H1 (cell line): ENCODE data around the gene SPTBN5. TPM values are rescaled to one million over a fixed set of nuclear protein-coding genes. Genes with fewer than 3 reads are reported as not detected.

Experiments used
- ASH2L ChIP-seq: fragments of 200-600, 300-600 bp; sonication (generic); IDR thresholded peaks from one replicate; pipeline ENCODE4 v1.7.1; 2017; ENCODE audit warnings: low read length
- CEBPB ChIP-seq: IDR thresholded peaks from 2 replicates; pipeline ENCODE4 v1.6.1; 2012; ENCODE audit warnings: low read depth, low read length
- JUND ChIP-seq: IDR thresholded peaks from 2 replicates; pipeline ENCODE4 v1.6.1; 2011; ENCODE audit warnings: mild to moderate bottlenecking, improper control_type of control experiment, low read length
- KDM5A ChIP-seq: fragments of 200-600 bp; IDR thresholded peaks from 2 replicates; pipeline ENCODE4 v1.7.1; 2012; ENCODE audit warnings: mild to moderate bottlenecking, low read length, inconsistent platforms, mixed read lengths
- NRF1 ChIP-seq: IDR thresholded peaks from 2 replicates; pipeline ENCODE4 v1.6.1; 2011; ENCODE audit warnings: mild to moderate bottlenecking, low read depth, low read length, improper control_type of control experiment
- RXRA ChIP-seq: IDR thresholded peaks from 2 replicates; pipeline ENCODE4 v1.6.1; 2011; ENCODE audit warnings: low read depth, mild to moderate bottlenecking, low read length, moderate library complexity; ENCODE audit not compliant: insufficient read depth
- microRNA-seq, 2 experiments: library from miRNA; unstranded; fragments of <30 nt; microRNA quantifications; one replicate each; pipeline versions ENCODE4 to v1.2.0, GENCODE V29; 2016 to 2020; ENCODE audit warnings: borderline microRNAs expressed in 2 of 2, borderline number of aligned reads in 2 of 2, borderline replicate concordance in 1 of 2
- polyA plus RNA-seq, 7 experiments: library from polyadenylated mRNA; depleted of rRNA in 3 of 7; stranded (reverse) in 5 of 7; unstranded in 2 of 7; fragments of >200 nt in 5 of 7; fragments of 200-250 nt in 2 of 7; gene quantifications; 1 replicate in 5 of 7; 2 replicates in 1 of 7; 4 replicates in 1 of 7; pipeline versions ENCODE4 v1.2.1 to v1.2.3, GENCODE V29; 2011 to 2013; ENCODE audit warnings: missing spikeins in 2 of 7, mixed read lengths in 2 of 7
- small RNA-seq: library from polyadenylated mRNA; stranded (forward); fragments of <200 nt; extraction: miRNeasy Mini kit (QIAGEN cat#:217004); gene quantifications from one replicate; pipeline ENCODE3, GENCODE V24; 2013; ENCODE audit not compliant: insufficient read depth
- total RNA-seq: library from RNA; stranded (reverse); fragmentation: NEBNext Ultra II Directional; extraction: Animal tissue kit (Norgen Biotek cat#: 25700); gene quantifications from 2 replicates; pipeline ENCODE4 v1.2.1, GENCODE V29; 2021
- TF ChIP-seq, protein P1 (sequence below): IDR thresholded peaks from 2 replicates; pipeline ENCODE4 v1.6.1; 2012; ENCODE audit warnings: inconsistent platforms

Gene SPTBN5
- total and polyA plus RNA-seq, 2 of the 8 experiments (the other 6 are each of a cell fraction or from before 2014, with no cell fraction given): 0.32 to 0.84 TPM

DNA sequence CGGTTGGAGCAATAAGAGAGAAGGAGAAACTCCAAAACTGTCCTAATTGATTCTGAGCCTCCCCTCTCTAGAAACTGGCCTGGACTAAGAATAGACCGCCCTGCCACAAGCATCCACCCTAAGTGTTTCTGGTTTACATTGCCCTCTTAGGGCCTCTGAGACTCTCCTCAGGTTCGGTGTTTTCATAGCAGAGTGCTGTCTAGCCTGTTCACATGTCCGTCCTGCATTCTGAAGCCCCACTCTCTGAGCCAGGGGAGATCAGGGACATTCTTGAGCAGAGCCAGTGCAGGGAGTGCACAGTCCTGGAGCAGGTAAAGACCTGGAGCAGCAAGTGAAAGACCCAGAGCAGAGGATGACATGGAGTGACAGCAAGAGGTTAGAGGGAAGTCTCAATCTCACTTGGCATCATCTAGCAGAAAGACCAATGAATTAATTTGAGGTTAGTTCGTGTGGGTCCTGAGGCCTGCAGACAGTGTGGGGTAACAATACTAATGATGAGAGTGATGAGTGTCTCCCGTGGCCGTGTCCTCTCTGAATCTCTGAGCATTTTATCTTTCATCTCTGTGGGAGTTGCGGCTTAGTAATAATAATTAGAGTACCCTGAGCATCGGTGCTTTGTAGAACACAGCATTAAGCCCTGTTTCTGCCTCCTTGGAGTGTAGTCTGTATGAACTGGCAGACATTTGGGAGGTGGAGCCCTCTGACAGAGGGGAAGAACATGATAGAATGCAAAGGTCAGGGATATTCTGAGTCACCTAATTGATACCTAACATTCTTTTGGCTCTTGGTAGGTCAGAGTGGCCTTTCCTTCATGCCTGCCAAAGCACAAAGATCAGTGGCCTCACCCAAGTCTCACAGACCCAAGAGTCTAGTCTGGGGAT, 95.0 kb downstream of the SPTBN5 start (continued):
- TF ChIP-seq, protein P1, sequence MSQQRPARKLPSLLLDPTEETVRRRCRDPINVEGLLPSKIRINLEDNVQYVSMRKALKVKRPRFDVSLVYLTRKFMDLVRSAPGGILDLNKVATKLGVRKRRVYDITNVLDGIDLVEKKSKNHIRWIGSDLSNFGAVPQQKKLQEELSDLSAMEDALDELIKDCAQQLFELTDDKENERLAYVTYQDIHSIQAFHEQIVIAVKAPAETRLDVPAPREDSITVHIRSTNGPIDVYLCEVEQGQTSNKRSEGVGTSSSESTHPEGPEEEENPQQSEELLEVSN: no peak
- no peak for TF ChIP-seq RXRA
- TF ChIP-seq ASH2L: no peak
- no peak for TF ChIP-seq KDM5A
- TF ChIP-seq CEBPB: no peak
- no peak for TF ChIP-seq JUND
- TF ChIP-seq NRF1: no peak

Small RNA genes within 50 kb of the gene (microRNA-seq; reads per million reads assigned to microRNA genes)
- 0 reads per million in 2 experiments for gene MIR4310

Small RNA genes within 50 kb of the gene (small RNA-seq; reads per million reads assigned to genes)
- not detected for gene JMJD7-PLA2G4B
- gene MIR4310: not detected
- not detected for gene RNA5SP393

Other genes starting within 250 kb of the SPTBN5 start
- gene MGA, start 233.6 kb downstream of the SPTBN5 start, total RNA-seq: 53.2 and 55.7 TPM in 2 replicates
- gene MGA, start 233.6 kb downstream of the SPTBN5 start, polyA plus RNA-seq (2011; rRNA removed): 6.1 and 7.6 TPM in 2 replicates
- 10.9 and 11.3 TPM in 2 replicates for gene MAPKBP1, start 119.6 kb downstream of the SPTBN5 start, total RNA-seq
- 4.3 and 4.5 TPM in 2 replicates for gene MAPKBP1, start 119.6 kb downstream of the SPTBN5 start, polyA plus RNA-seq (2011; rRNA removed)
- gene JMJD7, start 66.0 kb downstream of the SPTBN5 start, total RNA-seq: 14.7 and 15.0 TPM in 2 replicates
- gene JMJD7, start 66.0 kb downstream of the SPTBN5 start, polyA plus RNA-seq (2011; rRNA removed): 20.0 and 21.2 TPM in 2 replicates
- gene PLA2G4B, start 55.2 kb downstream of the SPTBN5 start, total RNA-seq: 4.2 and 8.0 TPM in 2 replicates
- gene PLA2G4B, start 55.2 kb downstream of the SPTBN5 start, polyA plus RNA-seq (2011; rRNA removed): 9.2 TPM in 2 replicates
- 24.5 and 25.6 TPM in 2 replicates for gene EHD4, start 78.5 kb upstream of the SPTBN5 start, total RNA-seq
- gene EHD4, start 78.5 kb upstream of the SPTBN5 start, polyA plus RNA-seq (2011; rRNA removed): 17.5 and 19.8 TPM in 2 replicates
- not detected in 2 replicates for gene PLA2G4E, start 127.0 kb upstream of the SPTBN5 start, total RNA-seq
- gene PLA2G4E, start 127.0 kb upstream of the SPTBN5 start, polyA plus RNA-seq (2011; rRNA removed): 0.03 TPM in 2 replicates
- 0.07 and 0.33 TPM in 2 replicates for gene PLA2G4D, start 200.5 kb upstream of the SPTBN5 start, total RNA-seq
- 0.18 and 0.20 TPM in 2 replicates for gene PLA2G4D, start 200.5 kb upstream of the SPTBN5 start, polyA plus RNA-seq (2011; rRNA removed)